D721Med (cell line): ENCODE results near the gene GALNT12.

Source experiments
- DNase-seq: peaks from one replicate; pipeline ENCODE4 v3.0.0; 2011; ENCODE audit warnings: low spot score; ENCODE audit not compliant: insufficient read length
- FAIRE-seq: peaks from 2 replicates; lab custom pipeline; 2011; peaks lifted over from hg19 to GRCh38; lab: Jason Lieb, UNC
- CTCF ChIP-seq: IDR thresholded peaks from 2 replicates; pipeline ENCODE4 v1.5.1; 2012; ENCODE audit warnings: mild to moderate bottlenecking, control low read depth; ENCODE audit not compliant: insufficient read depth; ENCODE audit errors: missing control alignments

Gene GALNT12

GRCh38 chr9:98823666-98824334, 16.3 kb downstream of the GALNT12 start:
- DNase-seq = no peak
- no peak for TF ChIP-seq CTCF
- FAIRE-seq = no peak

- FAIRE-seq (no peak), DNase-seq (no peak)
- TF ChIP-seq CTCF = no peak
Observed at GRCh38 chr9:98825414-98825813, 17.9 kb downstream of the GALNT12 start.

DNA sequence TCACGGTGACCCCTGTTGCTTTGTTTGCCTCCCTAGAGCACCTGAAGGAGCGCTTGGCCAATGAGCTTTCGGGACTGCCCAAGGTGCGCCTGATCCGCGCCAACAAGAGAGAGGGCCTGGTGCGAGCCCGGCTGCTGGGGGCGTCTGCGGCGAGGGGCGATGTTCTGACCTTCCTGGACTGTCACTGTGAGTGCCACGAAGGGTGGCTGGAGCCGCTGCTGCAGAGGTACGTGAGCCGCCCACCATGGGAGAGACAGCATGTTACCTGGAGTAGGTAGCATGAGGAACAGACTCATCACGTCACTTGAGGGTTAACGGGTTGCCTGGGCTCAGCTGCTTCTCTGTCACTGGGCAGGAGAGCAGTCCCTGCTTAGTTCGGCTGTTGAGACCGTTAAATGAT, 19.2 kb downstream of the GALNT12 start:
- no peak for FAIRE-seq
- no peak for DNase-seq
- no peak for TF ChIP-seq CTCF

DNA sequence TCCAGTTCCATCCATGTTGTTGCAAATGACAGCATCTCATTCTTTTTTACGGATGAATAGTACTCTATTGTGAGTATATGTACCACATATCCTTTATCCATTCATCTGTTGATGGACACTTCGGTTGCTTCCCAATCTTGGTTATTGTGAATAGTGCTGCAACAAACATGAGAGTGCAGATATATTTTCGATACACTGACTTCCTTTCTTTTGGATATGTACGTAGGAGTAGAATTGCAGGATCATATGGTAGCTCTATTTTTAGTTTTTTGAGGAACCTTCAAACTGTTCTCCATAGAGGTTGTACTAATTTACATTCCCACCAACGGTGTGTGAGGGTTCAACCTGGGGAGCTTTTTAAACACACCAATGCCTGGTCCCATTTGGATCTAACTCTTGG, 22.3 kb downstream of the GALNT12 start:
- no peak for TF ChIP-seq CTCF
- FAIRE-seq = no peak
- DNase-seq = no peak

- FAIRE-seq (no peak), DNase-seq (no peak)
- TF ChIP-seq CTCF = no peak
Observed at GRCh38 chr9:98830554-98830953, 23.1 kb downstream of the GALNT12 start.

DNA sequence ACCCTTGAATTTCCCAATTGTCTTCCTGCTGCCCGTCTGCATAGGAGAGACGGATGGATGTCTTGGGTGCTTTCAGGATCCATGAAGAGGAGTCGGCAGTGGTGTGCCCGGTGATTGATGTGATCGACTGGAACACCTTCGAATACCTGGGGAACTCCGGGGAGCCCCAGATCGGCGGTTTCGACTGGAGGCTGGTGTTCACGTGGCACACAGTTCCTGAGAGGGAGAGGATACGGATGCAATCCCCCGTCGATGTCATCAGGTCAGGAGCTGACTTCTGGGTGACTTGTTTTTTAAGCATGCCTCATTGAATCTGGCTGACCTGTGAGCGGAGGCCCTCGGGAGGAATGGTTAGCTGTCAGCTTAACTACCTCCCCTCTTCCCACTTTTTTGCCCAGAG, 24.2 kb downstream of the GALNT12 start:
- no peak for DNase-seq
- no peak for FAIRE-seq
- TF ChIP-seq CTCF = no peak

DNA sequence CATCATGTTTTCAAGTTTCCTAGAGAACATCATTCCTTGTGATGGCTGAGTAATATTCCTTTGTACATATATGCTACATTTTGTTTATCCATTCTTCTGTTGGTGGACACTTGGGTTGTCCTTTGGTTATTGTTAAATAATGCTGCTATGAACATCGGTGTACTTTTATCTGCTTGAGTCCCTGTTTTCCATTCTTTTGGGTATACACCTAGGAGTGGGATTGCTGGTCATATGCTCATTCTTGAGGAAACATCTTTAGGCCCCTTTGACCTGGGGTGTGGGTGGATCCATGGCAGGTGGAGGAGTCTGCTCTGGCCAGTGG, 25.3 kb downstream of the GALNT12 start:
- FAIRE-seq (no peak), DNase-seq (no peak)
- no peak for TF ChIP-seq CTCF
